GM12875 (cell line): Measurements from ENCODE around the gene OSBPL10.

Experiments
- H3K4me3 ChIP-seq: one replicate; pipeline ENCODE4 v1.5.1; 2011; ENCODE audit warnings: low read depth, low read length, control low read depth
- TF ChIP-seq, protein P1 (sequence below): IDR thresholded peaks from 2 replicates; pipeline ENCODE4 v1.5.1; 2011; ENCODE audit warnings: low read depth, mild to moderate bottlenecking, control low read depth, inconsistent platforms, low read length, moderate library complexity, borderline replicate concordance; ENCODE audit not compliant: insufficient read depth

The OSBPL10 gene

DNA sequence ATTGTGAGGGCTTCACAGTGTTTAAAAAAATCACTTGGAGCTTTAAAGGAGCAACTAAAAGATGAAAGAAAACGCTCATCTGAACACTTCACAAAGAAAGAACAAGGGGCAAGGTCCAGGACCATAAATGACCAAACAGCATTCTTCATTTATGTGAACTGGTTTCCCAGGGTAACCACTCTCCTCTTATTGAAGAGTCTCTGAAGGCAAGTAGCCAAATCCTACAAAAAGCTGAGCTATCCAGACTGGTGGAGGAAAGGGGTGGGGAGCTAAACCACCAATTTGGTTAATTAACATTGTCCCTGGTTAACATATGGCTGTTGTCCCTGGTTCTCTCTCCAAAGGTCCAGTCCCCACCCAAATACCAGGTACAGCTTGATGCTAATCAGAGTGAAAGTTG lies 58.1 kb downstream of the OSBPL10 start:
- no peak overlapping the region for H3K4me3 ChIP-seq
- TF ChIP-seq, protein P1, sequence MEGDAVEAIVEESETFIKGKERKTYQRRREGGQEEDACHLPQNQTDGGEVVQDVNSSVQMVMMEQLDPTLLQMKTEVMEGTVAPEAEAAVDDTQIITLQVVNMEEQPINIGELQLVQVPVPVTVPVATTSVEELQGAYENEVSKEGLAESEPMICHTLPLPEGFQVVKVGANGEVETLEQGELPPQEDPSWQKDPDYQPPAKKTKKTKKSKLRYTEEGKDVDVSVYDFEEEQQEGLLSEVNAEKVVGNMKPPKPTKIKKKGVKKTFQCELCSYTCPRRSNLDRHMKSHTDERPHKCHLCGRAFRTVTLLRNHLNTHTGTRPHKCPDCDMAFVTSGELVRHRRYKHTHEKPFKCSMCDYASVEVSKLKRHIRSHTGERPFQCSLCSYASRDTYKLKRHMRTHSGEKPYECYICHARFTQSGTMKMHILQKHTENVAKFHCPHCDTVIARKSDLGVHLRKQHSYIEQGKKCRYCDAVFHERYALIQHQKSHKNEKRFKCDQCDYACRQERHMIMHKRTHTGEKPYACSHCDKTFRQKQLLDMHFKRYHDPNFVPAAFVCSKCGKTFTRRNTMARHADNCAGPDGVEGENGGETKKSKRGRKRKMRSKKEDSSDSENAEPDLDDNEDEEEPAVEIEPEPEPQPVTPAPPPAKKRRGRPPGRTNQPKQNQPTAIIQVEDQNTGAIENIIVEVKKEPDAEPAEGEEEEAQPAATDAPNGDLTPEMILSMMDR, result no peak

DNA sequence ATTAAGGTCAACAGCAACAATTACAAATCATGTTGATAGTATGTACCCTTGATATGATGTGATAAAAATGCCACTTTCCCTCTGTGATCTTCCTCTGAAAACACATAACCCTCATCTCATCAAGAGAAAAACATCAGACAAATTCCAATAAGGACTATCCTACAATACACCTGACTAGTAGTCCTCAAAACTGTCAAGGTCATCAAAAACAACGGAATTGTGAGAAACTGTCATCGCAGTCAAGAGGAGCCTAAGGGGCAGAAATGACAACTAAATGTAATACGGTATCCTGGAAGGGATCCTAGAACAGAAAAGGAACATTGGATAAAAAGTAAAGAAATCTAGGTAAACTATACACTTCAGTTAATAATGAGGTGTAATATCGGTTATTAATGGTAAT lies 59.2 kb downstream of the OSBPL10 start:
- TF ChIP-seq, protein P1, result no peak
- no peak overlapping the region for H3K4me3 ChIP-seq

DNA sequence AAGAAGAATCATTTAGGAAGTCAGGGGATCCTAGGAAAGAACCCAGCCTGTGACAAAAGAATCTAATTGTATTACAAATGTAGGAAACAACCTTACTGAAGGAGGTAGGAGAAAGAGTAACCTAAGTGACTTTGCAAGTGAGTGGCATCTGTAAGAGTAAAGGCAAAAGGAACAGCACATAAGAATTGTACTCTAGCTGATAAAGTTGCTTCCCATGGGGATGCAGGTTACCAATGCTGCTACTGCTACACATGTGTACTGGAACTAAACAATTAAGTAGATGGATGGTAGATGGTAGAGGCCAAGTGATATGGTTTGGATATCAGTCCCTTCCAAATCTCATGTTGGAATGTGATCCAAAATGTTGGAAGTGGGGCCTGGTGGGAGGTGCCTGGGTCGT lies 60.8 kb downstream of the OSBPL10 start:
- TF ChIP-seq, protein P1, result no peak
- H3K4me3 ChIP-seq, result no peak overlapping the region

DNA sequence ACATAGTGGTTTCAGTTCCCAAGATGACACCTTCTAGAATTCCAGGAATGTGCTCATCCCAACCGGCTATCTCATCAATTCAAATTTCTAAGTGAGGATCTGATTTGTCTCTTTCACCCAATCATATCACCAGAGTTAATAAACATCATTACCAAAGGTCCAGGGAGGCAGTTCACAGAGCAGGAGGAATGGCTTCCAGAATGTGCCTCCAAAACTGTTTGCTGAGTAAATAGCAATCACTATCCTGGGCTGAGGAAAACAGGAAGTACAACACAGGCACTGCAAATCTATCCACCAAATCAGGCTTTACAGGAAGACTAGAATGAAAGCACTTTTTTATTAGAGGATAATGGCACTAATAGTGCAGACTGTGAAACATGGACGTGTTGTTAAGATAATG lies 61.5 kb downstream of the OSBPL10 start:
- TF ChIP-seq, protein P1, result no peak
- no peak overlapping the region for H3K4me3 ChIP-seq

DNA sequence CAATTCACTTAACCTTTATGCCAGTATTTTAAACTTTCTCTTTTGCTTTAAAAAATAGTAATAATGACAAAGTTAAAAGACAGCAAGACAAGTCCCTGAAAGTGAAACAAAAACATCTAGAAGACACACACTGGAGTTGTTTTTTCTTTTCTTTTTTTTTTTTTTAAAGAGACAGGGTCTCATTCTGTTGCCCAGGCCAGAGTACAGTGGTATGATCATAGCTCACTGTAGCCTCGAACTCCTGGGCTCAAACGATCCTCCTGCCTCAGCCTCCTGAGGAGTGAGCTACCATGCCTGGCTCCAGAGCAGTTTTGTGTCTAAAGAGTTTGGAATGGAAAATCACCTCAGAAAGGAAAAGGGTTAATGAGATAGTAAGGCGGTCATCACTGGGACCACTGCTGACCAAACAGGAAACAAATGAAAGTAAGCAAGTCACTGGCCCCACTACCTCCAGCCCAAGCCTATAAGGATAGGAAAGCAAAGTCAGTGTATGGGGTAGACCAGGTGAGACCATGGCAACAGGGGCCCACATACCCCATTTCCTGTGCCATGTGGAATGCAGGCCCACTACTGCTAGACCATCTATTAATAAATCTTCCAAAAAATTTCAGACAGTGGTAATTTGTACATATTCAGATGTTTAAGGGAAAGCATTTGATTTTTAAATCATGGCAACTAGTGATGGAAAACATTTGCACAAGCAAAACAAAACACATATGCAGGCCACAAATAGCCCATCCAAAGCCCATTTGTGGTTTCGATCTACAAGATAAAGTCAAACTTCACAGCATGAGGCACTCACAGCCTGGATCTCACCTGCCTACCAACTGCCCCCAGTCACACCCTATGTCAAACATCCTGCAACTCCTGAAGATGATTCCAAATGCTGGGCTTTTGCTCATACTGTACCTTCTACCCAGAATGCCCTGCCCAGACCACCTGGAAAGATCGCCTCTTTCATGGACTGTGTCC lies 62.6 kb downstream of the OSBPL10 start:
- H3K4me3 ChIP-seq, result no peak overlapping the region
- TF ChIP-seq, protein P1, result no peak

DNA sequence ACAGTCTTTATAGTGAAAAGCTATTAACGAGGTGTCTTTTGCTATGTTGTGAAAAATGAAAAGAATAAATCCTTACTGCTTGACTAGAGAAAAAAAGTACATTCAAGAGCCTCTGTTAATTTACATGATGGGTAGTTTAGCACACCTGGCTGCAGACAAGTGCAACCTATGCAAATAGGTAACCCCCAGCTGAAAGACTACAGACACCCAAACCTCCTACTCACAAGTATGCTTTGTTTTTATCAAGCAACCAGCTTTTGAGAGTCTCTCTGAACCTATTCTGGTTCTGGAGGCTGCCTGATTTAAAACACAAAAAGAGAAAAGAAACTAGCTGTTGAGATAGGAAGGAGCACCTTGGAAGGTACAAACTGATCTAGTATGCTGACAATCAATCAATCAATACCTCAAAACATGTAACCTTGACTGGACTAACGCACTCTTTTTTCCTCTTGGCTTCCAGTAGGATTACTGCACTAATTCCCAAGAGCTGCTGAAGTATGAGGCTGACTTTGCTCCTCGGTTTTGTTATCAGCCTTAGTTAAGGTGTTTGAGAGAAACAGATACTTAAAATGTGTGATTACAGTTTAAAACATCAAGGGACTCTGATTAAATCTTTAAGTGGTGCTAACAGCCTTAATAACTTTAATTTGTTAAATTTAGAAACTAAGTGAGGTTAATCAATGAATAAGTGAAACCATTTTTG lies 63.6 kb downstream of the OSBPL10 start:
- TF ChIP-seq, protein P1, result no peak
- no peak overlapping the region for H3K4me3 ChIP-seq
